ENCODE results near the gene MX1.

Gene MX1

DNA sequence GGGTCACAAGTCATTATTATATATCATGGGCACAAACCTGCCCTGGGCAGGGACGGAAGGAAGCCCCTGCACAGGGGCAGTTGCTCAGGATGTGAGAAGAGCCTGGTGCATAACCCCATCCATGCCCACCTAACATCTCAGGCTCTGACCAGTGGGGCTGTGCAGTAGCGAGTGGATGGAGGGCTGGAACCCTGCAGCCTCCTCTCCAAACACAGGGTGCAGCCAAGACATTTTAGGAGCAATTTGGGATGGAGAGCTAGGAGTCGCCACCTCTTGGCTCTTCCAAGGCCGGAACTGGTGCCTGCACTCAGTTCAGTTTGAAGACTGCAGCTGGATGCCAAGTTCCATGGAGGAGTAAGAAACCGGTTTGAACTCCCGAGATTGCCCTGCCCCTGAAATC is 2.8 kb downstream of the MX1 start (continued):
- TF ChIP-seq BACH2 (CRISPR knock-in tag; IDR thresholded peaks at IDR 0.05; ENCODE audit: borderline replicate concordance), result no peak
- no peak for TF ChIP-seq ESRRG (CRISPR knock-in tag; IDR thresholded peaks at IDR 0.05)
- no peak for TF ChIP-seq PPARA (CRISPR knock-in tag; IDR thresholded peaks at IDR 0.05; ENCODE audit: borderline replicate concordance)
- no peak for TF ChIP-seq ZNF70 (CRISPR knock-in tag; IDR thresholded peaks at IDR 0.05)

DNA sequence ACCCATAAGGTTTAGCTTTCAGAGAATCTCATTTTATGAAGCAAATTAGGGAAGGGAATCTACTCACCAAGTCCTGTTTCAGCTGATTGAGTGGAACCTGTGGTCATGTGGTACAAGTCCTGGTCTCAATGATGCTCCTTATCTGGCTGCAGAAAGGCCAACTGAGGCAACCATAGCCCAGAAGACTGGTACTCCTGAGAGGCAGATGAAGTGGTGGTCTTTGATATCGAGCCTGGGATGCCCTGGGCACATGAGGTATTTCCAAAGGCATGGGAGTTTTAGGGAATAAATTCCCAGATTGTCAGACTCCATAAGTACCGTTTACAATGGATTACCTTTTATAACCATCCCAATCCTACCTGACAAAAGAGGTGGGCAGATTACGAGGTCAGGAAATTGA is 3.3 kb downstream of the MX1 start:
- no peak for ATAC-seq
- no peak for TF ChIP-seq CSRNP3 (CRISPR knock-in tag; IDR thresholded peaks at IDR 0.05)
- TF ChIP-seq OSR1 (CRISPR knock-in tag; IDR thresholded peaks at IDR 0.05), result no peak
- TF ChIP-seq TOX (CRISPR knock-in tag; IDR thresholded peaks at IDR 0.05; ENCODE audit: borderline replicate concordance), result no peak
- TF ChIP-seq ARNTL (CRISPR knock-in tag; IDR thresholded peaks at IDR 0.05; ENCODE audit: borderline replicate concordance, low read depth), result no peak
- TF ChIP-seq BACH2 (CRISPR knock-in tag; IDR thresholded peaks at IDR 0.05; ENCODE audit: borderline replicate concordance), result no peak
- TF ChIP-seq, protein P1, sequence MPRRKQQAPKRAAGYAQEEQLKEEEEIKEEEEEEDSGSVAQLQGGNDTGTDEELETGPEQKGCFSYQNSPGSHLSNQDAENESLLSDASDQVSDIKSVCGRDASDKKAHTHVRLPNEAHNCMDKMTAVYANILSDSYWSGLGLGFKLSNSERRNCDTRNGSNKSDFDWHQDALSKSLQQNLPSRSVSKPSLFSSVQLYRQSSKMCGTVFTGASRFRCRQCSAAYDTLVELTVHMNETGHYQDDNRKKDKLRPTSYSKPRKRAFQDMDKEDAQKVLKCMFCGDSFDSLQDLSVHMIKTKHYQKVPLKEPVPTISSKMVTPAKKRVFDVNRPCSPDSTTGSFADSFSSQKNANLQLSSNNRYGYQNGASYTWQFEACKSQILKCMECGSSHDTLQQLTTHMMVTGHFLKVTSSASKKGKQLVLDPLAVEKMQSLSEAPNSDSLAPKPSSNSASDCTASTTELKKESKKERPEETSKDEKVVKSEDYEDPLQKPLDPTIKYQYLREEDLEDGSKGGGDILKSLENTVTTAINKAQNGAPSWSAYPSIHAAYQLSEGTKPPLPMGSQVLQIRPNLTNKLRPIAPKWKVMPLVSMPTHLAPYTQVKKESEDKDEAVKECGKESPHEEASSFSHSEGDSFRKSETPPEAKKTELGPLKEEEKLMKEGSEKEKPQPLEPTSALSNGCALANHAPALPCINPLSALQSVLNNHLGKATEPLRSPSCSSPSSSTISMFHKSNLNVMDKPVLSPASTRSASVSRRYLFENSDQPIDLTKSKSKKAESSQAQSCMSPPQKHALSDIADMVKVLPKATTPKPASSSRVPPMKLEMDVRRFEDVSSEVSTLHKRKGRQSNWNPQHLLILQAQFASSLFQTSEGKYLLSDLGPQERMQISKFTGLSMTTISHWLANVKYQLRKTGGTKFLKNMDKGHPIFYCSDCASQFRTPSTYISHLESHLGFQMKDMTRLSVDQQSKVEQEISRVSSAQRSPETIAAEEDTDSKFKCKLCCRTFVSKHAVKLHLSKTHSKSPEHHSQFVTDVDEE (CRISPR knock-in tag; IDR thresholded peaks at IDR 0.05), result no peak
- no peak for TF ChIP-seq ESRRG (CRISPR knock-in tag; IDR thresholded peaks at IDR 0.05)
- no peak for TF ChIP-seq ZNF70 (CRISPR knock-in tag; IDR thresholded peaks at IDR 0.05)

- TF ChIP-seq, protein P2, sequence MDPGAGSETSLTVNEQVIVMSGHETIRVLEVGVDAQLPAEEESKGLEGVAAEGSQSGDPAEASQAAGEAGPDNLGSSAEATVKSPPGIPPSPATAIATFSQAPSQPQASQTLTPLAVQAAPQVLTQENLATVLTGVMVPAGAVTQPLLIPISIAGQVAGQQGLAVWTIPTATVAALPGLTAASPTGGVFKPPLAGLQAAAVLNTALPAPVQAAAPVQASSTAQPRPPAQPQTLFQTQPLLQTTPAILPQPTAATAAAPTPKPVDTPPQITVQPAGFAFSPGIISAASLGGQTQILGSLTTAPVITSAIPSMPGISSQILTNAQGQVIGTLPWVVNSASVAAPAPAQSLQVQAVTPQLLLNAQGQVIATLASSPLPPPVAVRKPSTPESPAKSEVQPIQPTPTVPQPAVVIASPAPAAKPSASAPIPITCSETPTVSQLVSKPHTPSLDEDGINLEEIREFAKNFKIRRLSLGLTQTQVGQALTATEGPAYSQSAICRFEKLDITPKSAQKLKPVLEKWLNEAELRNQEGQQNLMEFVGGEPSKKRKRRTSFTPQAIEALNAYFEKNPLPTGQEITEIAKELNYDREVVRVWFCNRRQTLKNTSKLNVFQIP (CRISPR knock-in tag; IDR thresholded peaks at IDR 0.05; ENCODE audit: borderline replicate concordance, low read depth), result no peak
- TF ChIP-seq ISL1 (CRISPR knock-in tag; IDR thresholded peaks at IDR 0.05) (no peak), ZNF70 (CRISPR knock-in tag; IDR thresholded peaks at IDR 0.05) (no peak), ESRRG (CRISPR knock-in tag; IDR thresholded peaks at IDR 0.05) (no peak), RARB (CRISPR knock-in tag; IDR thresholded peaks at IDR 0.05) (no peak), TCF4 (CRISPR knock-in tag; IDR thresholded peaks at IDR 0.05; ENCODE audit: borderline replicate concordance) (no peak)
These were observed 4.0 kb downstream of the MX1 start for GRCh38 chr21:41429925-41430491.

GRCh38 chr21:41431788-41432548 is 5.9 kb downstream of the MX1 start:
- ATAC-seq, result no peak

More at GRCh38 chr21:41429925-41430491, 4.0 kb downstream of the MX1 start:
- ATAC-seq, result no peak

GRCh38 chr21:41432562-41433460 is 6.8 kb downstream of the MX1 start:
- ATAC-seq, result no peak
- no peak for TF ChIP-seq ZNF70 (CRISPR knock-in tag; IDR thresholded peaks at IDR 0.05)
- no peak for TF ChIP-seq ZNF565 (CRISPR knock-in tag; conservative IDR thresholded peaks at IDR 0.05; ENCODE audit: low read depth)
- no peak for TF ChIP-seq ISL1 (CRISPR knock-in tag; IDR thresholded peaks at IDR 0.05)
- TF ChIP-seq TCF4 (CRISPR knock-in tag; IDR thresholded peaks at IDR 0.05; ENCODE audit: borderline replicate concordance), result no peak
- no peak for TF ChIP-seq TOX (CRISPR knock-in tag; IDR thresholded peaks at IDR 0.05; ENCODE audit: borderline replicate concordance)
- no peak for TF ChIP-seq ESRRG (CRISPR knock-in tag; IDR thresholded peaks at IDR 0.05)
- TF ChIP-seq OSR1 (CRISPR knock-in tag; IDR thresholded peaks at IDR 0.05), result no peak
- no peak for TF ChIP-seq CSRNP3 (CRISPR knock-in tag; IDR thresholded peaks at IDR 0.05)
- no peak for TF ChIP-seq ZFP3 (CRISPR knock-in tag; IDR thresholded peaks at IDR 0.05)
- no peak for TF ChIP-seq PPARA (CRISPR knock-in tag; IDR thresholded peaks at IDR 0.05; ENCODE audit: borderline replicate concordance)
- TF ChIP-seq ZFP30 (CRISPR knock-in tag; IDR thresholded peaks at IDR 0.05), result no peak
- TF ChIP-seq ZC3H10 (CRISPR knock-in tag; IDR thresholded peaks at IDR 0.05), result no peak
- TF ChIP-seq, protein P2 (CRISPR knock-in tag; IDR thresholded peaks at IDR 0.05; ENCODE audit: borderline replicate concordance, low read depth), result no peak
- no peak for TF ChIP-seq SNAI2 (CRISPR knock-in tag; IDR thresholded peaks at IDR 0.05)
- TF ChIP-seq GLIS3 (CRISPR knock-in tag; IDR thresholded peaks at IDR 0.05), result no peak

More at GRCh38 chr21:41431788-41432548, 5.9 kb downstream of the MX1 start:
- TF ChIP-seq CSDC2 (CRISPR knock-in tag; IDR thresholded peaks at IDR 0.05) (no peak), GLIS3 (CRISPR knock-in tag; IDR thresholded peaks at IDR 0.05) (no peak), RARB (CRISPR knock-in tag; IDR thresholded peaks at IDR 0.05) (no peak), ZFP30 (CRISPR knock-in tag; IDR thresholded peaks at IDR 0.05) (no peak), TCF4 (CRISPR knock-in tag; IDR thresholded peaks at IDR 0.05; ENCODE audit: borderline replicate concordance) (no peak), ARNTL (CRISPR knock-in tag; IDR thresholded peaks at IDR 0.05; ENCODE audit: borderline replicate concordance, low read depth) (no peak), ESRRG (CRISPR knock-in tag; IDR thresholded peaks at IDR 0.05) (no peak)

All from SK-N-SH treated with all-trans-retinoic acid at 6 μM for 48 hours (cell line).